NK-92 (cell line): ENCODE results near the gene GIPR.
"Not testable (repeated sequence)": the region's sequence is repeated elsewhere in the genome, so short reads cannot be mapped to it uniquely, and the experiment has no call there.

Source experiments
- DNase-seq: peaks from one replicate; lab custom pipeline; 2025; ENCODE audit not compliant: unreplicated experiment; lab: John Stamatoyannopoulos, UW

The GIPR gene

GRCh38 chr19:45667620-45668341 lies at the start of gene GIPR:
Gene GIPR (plus strand): TSS chr19:45668221. CDS start chr19:45669521, 1,300 bp downstream.
- no peak for DNase-seq

- no peak for DNase-seq
Observed at GRCh38 chr19:45621389-45621788, 46.6 kb upstream of the GIPR start.

GRCh38 chr19:45621976-45622503 lies 46.0 kb upstream of the GIPR start:
- no peak for DNase-seq

GRCh38 chr19:45623984-45624383 lies 44.0 kb upstream of the GIPR start:
- no peak for DNase-seq

- not testable (repeated sequence) for DNase-seq
Observed at GRCh38 chr19:45628219-45628618, 39.8 kb upstream of the GIPR start.

GRCh38 chr19:45629704-45630103 lies 38.3 kb upstream of the GIPR start:
- no peak for DNase-seq

GRCh38 chr19:45630463-45630862 lies 37.6 kb upstream of the GIPR start:
- no peak for DNase-seq

- no peak for DNase-seq
Observed at GRCh38 chr19:45632468-45633196, 35.4 kb upstream of the GIPR start.

- DNase-seq, result no peak
Observed at GRCh38 chr19:45636275-45636674, 31.7 kb upstream of the GIPR start.

- DNase-seq, result no peak
Observed at GRCh38 chr19:45636902-45637301, 31.1 kb upstream of the GIPR start.

- no peak for DNase-seq
Observed at GRCh38 chr19:45637890-45638667, 29.9 kb upstream of the GIPR start.

GRCh38 chr19:45638930-45639729 lies 28.9 kb upstream of the GIPR start, which contains the start of gene EML2:
Gene EML2 (minus strand): TSS chr19:45639397. CDS start chr19:45639376, 21 bp downstream.
- no peak for DNase-seq

GRCh38 chr19:45640849-45641273 lies 27.2 kb upstream of the GIPR start:
- no peak for DNase-seq

- no peak for DNase-seq
Observed at GRCh38 chr19:45641274-45642105, 26.5 kb upstream of the GIPR start.

GRCh38 chr19:45643024-45643926 lies 24.7 kb upstream of the GIPR start:
- DNase-seq, result no peak

GRCh38 chr19:45643927-45644771 lies 23.9 kb upstream of the GIPR start:
- no peak for DNase-seq

GRCh38 chr19:45645068-45645630 lies 22.9 kb upstream of the GIPR start:
- no peak for DNase-seq
